Fibroblast of mammary gland (primary cell): ENCODE measurements around the gene NCEH1.

Experiments
- DNase-seq: peaks from one replicate; pipeline ENCODE4 v3.0.0-alpha.2; 2010; ENCODE audit warnings: low read depth
- H3K4me3 ChIP-seq: 2 replicates; pipeline ENCODE4 v1.5.1; 2011; ENCODE audit warnings: low read depth, mild to moderate bottlenecking, low read length, moderate library complexity; ENCODE audit not compliant: control insufficient read depth
- CTCF ChIP-seq: conservative IDR thresholded peaks from 2 replicates; pipeline ENCODE4 v1.5.1; 2011; ENCODE audit warnings: low read depth, low read length, inconsistent platforms; ENCODE audit not compliant: control insufficient read depth, insufficient read depth

Gene NCEH1

GRCh38 chr3:172680684-172681083, 30.2 kb downstream of the NCEH1 start:
- peak; percentile 68 for DNase-seq
- no peak for TF ChIP-seq CTCF
- H3K4me3 ChIP-seq = no peak overlapping the region

- TF ChIP-seq CTCF = no peak
- no peak overlapping the region for H3K4me3 ChIP-seq
- no peak for DNase-seq
Observed at GRCh38 chr3:172679599-172679998, 31.3 kb downstream of the NCEH1 start.

- H3K4me3 ChIP-seq = no peak overlapping the region
- no peak for DNase-seq
- TF ChIP-seq CTCF = no peak
Observed at GRCh38 chr3:172678068-172678467, 32.8 kb downstream of the NCEH1 start.

- no peak overlapping the region for H3K4me3 ChIP-seq
- no peak for TF ChIP-seq CTCF
- DNase-seq = no peak
Observed at GRCh38 chr3:172676196-172676922, 34.5 kb downstream of the NCEH1 start.

GRCh38 chr3:172675441-172676193, 35.2 kb downstream of the NCEH1 start:
- no peak overlapping the region for H3K4me3 ChIP-seq
- peak; percentile 65 for TF ChIP-seq CTCF
- peak; percentile 69 for DNase-seq

GRCh38 chr3:172673210-172673679, 37.6 kb downstream of the NCEH1 start:
- DNase-seq = peak; percentile 84
- peak; percentile 86 for TF ChIP-seq CTCF
- no peak overlapping the region for H3K4me3 ChIP-seq

- H3K4me3 ChIP-seq = no peak overlapping the region
- TF ChIP-seq CTCF = no peak
- no peak for DNase-seq
Observed at GRCh38 chr3:172669021-172669420, 41.8 kb downstream of the NCEH1 start.
